ENCODE data around the gene MIA2.
"Not testable (repeated sequence)": the region's sequence is repeated elsewhere in the genome, so short reads cannot be mapped to it uniquely, and the experiment has no call there.

The MIA2 gene, protein sequence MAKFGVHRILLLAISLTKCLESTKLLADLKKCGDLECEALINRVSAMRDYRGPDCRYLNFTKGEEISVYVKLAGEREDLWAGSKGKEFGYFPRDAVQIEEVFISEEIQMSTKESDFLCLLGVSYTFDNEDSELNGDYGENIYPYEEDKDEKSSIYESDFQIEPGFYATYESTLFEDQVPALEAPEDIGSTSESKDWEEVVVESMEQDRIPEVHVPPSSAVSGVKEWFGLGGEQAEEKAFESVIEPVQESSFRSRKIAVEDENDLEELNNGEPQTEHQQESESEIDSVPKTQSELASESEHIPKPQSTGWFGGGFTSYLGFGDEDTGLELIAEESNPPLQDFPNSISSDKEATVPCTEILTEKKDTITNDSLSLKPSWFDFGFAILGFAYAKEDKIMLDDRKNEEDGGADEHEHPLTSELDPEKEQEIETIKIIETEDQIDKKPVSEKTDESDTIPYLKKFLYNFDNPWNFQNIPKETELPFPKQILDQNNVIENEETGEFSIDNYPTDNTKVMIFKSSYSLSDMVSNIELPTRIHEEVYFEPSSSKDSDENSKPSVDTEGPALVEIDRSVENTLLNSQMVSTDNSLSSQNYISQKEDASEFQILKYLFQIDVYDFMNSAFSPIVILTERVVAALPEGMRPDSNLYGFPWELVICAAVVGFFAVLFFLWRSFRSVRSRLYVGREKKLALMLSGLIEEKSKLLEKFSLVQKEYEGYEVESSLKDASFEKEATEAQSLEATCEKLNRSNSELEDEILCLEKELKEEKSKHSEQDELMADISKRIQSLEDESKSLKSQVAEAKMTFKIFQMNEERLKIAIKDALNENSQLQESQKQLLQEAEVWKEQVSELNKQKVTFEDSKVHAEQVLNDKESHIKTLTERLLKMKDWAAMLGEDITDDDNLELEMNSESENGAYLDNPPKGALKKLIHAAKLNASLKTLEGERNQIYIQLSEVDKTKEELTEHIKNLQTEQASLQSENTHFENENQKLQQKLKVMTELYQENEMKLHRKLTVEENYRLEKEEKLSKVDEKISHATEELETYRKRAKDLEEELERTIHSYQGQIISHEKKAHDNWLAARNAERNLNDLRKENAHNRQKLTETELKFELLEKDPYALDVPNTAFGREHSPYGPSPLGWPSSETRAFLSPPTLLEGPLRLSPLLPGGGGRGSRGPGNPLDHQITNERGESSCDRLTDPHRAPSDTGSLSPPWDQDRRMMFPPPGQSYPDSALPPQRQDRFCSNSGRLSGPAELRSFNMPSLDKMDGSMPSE (N-terminal part only)

GRCh38 chr14:39233680-39234326, at the start of gene MIA2:
Gene MIA2 (plus strand): TSS chr14:39233915. CDS start chr14:39234115, 200 bp downstream.
- DNase-seq (ENCODE audit: low spot score): no peak

GRCh38 chr14:39184628-39185255, 49.0 kb upstream of the MIA2 start:
- DNase-seq (ENCODE audit: low spot score): no peak

GRCh38 chr14:39185256-39186049, 48.3 kb upstream of the MIA2 start:
- DNase-seq (ENCODE audit: low spot score): no peak

- DNase-seq (ENCODE audit: low spot score): no peak
These were observed 46.7 kb upstream of the MIA2 start for GRCh38 chr14:39186941-39187525.

DNA sequence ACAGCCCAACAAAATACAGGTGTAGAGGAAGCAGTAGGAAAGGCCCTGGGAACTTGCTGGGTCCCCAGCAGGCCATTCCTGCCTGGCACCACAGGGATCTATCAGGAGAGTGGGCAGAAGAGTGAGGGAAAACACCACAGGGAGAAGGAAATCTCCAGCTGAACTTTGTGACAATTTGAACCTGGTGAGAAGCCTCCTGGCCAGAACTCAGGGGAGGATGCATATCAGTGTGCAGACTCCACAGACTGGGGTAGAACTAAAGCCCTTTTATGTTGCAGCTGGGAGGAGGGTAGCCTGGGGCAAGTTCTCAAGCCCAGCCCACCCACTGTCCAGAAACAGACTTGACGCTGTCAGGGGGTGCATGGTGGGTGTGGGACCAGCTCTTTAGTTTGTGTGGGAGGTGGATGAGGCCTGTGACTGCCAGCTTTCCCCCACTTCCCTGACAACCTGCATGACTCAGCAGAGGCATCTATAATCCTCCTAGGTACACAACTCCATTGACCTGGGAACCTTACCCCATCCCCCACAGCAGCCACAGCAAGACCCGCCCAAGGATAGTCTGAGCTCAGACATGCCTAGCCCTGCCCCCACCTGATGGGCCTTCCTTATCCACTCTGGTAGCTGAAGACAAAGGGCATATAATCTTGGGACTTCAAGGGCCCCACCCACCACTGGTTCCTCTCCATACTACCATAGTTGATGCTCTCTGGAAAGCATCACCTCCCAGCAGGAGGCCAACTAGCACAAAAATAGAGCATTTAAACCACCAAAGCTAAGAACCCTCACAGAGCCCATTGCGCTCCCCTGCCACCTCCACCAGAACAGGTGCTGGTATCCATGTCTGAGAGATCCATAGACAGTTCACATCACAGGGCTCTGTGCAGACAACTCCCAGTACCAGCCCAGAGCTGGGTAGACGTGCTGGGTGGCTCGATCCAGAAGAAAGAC, 29.8 kb upstream of the MIA2 start:
- no peak for DNase-seq (ENCODE audit: low spot score)

GRCh38 chr14:39207430-39207829, 26.3 kb upstream of the MIA2 start:
- DNase-seq (ENCODE audit: low spot score): not testable (repeated sequence)

DNA sequence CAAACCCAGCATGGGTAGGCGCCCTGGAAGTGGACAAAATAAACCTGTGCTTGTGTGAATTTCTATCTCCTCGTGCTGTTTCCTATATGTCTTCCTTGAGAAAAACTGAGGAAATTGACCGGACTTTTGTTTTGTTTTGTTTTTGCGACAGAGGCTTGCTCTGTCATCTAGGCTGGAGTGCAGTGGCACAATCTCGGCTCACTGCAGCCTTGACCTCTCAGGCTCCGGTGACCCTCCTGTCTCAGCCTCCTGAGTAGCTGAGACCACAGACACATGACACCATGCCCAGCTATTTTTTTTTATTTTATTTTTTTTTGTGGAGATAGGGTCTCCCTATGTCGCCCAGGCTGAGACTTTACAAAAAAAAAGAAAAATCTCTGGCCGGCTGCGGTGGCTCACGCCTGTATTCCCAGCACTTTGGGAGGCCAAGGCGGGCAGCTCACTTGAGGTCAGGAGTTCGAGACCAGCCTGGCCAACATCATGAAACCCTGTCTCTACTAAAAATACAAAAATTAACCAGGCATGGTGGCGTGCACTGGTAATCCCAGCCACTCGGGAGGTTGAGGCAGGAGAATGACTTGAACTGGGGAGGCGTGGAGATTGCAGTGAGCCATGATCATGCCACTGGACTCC, 22.5 kb upstream of the MIA2 start:
- DNase-seq (ENCODE audit: low spot score): no peak

- no peak for DNase-seq (ENCODE audit: low spot score)
These were observed 21.7 kb upstream of the MIA2 start for GRCh38 chr14:39212034-39212433.

DNA sequence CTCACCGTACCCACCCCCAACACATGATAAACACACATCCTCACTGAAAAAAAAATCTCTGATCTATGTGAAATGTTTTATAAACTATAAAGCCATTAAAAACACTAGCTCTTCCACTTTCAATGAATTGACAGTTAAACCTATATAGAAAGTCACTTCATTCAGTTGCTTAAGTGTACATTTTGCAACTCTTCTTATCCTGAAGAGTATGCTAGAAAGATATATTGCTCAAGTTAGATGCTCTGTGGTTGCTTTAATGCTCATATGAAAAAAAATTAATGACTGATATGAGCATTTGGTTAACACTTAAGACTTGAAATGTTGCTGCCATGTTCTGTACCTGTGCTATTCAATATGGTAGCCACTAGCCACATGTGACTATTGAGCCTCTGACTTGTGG, 21.0 kb upstream of the MIA2 start:
- DNase-seq (ENCODE audit: low spot score): no peak

- DNase-seq (ENCODE audit: low spot score): no peak
These were observed 16.4 kb upstream of the MIA2 start for GRCh38 chr14:39217214-39217879.

GRCh38 chr14:39218171-39218769, 15.4 kb upstream of the MIA2 start:
- no peak for DNase-seq (ENCODE audit: low spot score)

GRCh38 chr14:39219075-39219499, 14.6 kb upstream of the MIA2 start:
- no peak for DNase-seq (ENCODE audit: low spot score)

DNA sequence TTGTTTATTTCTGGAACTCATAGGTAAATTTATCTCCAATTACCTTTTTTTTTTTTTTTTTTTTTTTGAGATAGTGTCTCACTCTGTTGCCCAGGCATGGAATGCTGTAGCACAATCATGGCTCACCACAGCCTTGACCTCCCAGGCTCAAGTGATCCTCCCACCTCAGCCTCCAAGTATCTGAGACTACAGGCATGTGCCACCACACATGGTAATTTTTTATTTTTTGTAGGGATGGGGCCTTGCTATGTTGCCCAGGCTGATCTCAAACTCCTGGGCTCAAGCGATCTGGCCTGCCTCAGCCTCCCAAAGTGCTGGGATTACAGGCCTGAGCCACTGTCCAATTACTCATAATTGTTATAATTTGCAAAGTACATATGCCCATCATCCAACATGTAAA, 13.2 kb upstream of the MIA2 start:
- not testable (repeated sequence) for DNase-seq (ENCODE audit: low spot score)

DNA sequence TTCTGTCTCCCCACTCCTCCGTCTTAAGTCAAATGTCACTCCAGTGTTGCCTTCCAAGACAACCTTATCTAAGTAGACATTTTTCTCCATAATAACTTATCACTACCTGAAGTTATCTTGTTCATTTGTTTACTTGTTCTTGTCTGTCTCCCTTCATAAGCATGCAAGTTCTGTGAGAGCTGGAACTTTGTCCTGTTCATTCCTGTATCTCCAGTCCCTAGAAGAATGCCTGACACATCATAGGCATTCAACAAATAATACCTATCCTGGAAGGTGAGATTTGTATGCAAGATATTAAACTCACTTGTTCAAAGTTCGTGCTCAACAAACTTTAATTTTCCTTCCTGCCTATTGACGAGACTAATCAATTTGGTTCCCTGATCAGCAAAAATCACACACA, 5.7 kb upstream of the MIA2 start:
- no peak for DNase-seq (ENCODE audit: low spot score)

- DNase-seq (ENCODE audit: low spot score): no peak
These were observed 5.0 kb upstream of the MIA2 start for GRCh38 chr14:39228509-39229221.

- peak; percentile 78 for DNase-seq (ENCODE audit: low spot score)
These were observed 4.5 kb upstream of the MIA2 start for GRCh38 chr14:39229222-39229543.

DNA sequence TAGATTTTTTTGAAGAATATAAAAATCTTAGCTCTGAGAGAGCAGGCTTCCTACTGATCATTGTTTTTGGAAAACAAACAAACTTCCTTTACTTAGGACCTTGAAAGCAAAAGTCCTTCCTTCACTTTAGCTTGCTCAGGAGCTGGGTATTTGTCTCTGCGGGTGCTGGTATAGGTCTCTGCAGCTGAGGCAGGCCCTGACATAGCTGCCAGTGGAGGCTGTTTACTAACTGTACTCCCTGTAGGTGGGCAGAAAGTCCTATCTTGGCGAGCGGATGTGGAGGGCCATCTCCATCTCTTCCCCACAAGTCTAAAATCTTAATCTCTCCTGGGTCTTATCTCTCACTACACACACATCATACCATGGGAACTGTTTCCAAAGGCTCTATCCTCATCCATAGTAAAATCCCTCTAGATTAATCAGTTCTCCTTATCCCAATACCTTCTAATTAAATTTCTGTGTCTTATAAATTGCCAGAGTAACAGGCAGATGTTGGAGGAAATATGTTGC, 4.1 kb upstream of the MIA2 start:
- no peak for DNase-seq (ENCODE audit: low spot score)
